HG03521 (cell line): ENCODE measurements around the gene ALDH1B1.
"Not testable (repeated sequence)": the region's sequence is repeated elsewhere in the genome, so short reads cannot be mapped to it uniquely, and the experiment has no call there.

Source experiments
- ATAC-seq: cut with Tn5 transposase; IDR thresholded peaks from one replicate; pipeline ENCODE4 v1.9.1; 2021; ENCODE audit warnings: mild to moderate bottlenecking, moderate library complexity; ENCODE audit not compliant: unreplicated experiment

The ALDH1B1 gene

DNA sequence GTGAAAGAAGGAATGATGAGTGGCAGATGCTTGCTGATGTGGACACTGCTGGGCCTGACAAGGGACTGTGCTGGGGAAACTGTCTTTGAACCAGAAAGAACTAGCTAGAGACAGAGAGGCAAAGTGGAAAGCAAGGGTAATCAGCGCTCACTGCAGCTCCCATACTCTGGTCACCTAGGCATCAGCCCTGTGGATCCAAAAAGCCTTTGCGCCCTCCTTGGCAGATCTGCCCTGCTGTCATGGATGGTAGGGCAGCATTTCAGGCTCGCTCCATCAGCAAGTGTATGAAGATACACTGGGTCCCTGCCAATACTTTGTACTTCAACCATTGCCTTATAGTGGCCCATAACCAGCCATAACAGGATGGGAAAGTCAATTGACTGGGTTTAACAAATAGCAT, 6.6 kb upstream of the ALDH1B1 start:
- no peak for ATAC-seq

DNA sequence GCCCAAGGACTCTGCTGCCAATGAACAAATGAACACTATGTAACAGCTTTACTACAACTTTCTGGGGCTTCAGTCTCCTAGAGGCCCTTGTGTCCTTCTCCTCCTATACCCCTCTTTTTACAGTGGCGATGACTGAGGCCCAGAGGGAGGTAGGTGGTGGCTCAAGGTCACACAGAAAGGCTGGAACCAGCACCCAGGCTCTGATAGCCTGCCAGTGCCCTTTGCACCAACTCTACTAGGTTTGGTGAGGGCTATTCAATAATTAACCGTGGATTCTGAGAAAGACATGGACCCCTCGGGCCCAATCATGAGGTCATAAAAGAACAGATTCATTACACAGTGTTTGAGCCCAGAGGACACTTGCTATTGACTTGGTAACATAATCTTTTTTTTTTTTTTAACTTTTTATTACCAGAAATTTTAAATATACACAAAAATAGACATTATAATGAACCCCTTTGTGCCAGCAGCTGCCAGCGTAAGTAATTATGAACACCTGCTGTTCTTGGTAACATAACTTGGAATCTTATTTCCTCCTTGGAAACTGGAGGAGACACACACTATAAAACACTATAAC, 6.1 kb upstream of the ALDH1B1 start:
- ATAC-seq, result no peak

DNA sequence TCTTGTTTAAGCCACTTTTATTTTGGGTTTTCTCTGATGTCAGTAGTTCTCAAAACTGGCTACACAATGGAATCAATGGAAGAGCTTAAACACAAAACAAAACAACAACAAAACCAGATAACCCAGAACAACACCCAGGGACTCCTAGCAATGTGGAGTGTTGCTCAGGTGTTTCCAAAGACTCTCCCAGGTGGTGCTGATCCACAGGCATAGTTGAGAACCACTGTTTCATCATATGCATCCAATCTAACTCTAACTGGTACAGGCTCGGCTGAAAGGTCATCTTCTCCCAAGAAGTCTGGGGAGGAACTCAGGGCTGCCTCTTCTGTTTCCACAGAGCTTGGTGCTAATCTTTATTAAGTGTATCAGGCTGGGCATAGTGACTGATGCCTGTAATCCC, 5.4 kb upstream of the ALDH1B1 start:
- no peak for ATAC-seq

DNA sequence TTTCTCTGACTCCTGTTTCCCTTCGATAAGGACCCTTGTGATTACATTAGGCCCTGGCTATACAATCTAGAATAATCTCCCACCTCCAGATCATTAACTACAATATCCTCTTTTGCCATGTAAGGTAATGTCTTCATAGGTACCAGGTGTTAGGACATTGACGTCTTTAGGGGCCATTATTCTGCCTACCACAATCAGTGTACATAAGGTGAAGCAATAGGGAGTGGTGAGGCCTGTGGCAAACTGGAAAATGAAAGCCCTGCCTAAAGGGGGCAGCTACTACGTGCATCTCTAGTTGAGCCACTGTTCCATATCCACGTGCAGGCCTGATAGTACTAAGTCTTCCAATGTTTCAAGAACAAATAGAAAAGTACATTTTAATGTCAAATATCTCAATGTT, 4.8 kb upstream of the ALDH1B1 start:
- no peak for ATAC-seq

DNA sequence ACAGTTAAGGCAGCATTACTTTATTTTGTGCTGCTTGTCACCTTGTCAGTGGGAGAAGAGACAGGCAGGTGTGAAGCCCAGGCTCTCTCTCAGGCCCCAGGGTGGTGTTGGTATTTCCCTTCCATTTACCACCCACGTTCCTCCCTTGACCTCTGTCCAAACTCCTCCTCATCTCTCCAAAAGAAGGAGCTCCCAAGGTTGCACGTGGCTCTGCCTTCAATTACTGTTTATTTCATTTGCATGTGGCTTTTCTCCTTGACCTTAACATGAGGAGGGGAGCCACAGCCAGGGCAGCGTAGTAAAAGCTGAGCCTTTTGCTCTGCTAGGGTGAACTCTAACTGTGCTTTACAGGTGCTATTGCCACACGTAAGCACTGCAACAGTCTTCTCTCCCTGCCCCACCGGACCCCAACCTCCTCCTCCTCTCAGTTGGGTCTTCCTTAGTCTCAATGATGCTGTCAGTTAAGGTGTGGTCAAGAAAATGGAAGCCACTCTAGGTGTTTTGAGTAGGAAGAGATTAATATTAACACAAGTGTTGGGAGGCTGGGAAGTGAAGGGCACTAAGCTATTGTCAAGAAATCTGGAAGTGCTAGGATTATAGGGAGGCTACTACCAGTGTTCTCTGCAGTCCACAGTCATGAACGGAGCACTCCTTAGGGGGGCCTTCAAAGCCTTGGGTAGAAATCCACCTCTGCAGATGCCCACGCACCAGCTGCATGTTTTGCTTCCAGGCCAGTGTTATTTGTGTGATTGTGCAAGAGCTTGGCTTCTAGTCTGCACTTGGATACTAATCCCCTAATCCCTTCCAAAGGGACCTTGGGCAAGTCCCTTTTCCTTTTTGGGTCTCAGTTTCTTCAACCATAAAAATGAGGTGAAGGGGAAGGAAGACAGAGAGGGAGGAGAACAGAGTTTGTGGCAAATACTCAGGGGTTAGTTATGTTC, 3.9 kb upstream of the ALDH1B1 start:
- ATAC-seq, result no peak

DNA sequence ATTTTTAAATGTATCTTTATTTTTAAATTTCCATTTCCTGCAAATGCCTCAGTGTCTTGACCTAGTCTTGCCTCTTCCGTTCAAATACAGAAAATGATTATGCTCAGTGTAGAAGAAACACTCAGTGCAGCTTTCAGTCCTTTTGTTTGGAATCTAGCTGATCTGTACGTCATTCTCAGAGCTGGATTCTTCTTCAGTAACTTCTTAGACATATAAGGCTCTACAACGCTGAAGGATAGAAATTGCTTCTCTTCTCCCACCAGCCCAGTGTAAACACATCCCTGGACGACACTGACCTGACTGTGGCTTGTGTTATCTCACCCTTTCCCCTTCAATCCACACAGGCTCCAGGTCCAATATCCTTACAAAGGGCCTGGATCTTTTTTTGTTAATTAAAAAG, 3.2 kb upstream of the ALDH1B1 start:
- no peak for ATAC-seq

DNA sequence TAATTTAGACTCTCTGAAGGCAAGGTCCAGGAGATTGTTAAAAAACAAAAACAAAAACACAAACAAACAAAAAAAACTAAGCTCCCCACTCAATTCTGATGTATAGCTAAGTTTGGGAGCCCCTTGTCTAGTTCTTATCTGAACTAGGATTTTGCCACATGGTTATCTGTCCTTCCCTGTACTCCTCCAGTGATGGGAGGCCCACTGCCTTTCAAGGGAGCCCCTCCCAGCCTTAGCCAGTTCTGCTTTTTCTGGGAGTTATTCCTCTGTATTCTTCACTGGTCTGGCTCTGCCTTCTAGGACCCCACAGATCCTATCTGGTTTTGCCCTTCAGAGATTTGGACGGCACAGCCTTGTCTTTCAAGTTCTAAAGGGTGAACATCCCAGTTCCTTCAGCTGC, 2.1 kb upstream of the ALDH1B1 start:
- no peak for ATAC-seq

DNA sequence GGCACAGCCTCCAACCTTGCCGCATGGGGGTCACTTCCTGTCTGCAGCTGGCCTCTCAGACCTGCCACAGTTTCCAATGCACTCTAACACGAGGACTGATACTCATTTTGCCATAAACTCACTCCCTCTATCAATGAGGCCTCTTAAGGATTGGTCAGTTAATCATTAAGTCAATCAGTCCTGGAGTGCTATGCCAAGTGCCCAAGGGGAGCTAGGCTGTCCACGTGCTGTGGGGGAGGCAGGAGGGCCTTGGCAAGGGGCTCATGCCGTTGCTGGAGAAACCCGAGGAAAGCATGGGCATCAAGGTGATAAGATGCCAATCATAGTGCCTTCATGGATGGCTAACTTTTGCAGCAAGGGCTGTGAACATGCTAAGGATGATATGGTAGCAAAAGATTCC, 1.7 kb upstream of the ALDH1B1 start:
- no peak for ATAC-seq

DNA sequence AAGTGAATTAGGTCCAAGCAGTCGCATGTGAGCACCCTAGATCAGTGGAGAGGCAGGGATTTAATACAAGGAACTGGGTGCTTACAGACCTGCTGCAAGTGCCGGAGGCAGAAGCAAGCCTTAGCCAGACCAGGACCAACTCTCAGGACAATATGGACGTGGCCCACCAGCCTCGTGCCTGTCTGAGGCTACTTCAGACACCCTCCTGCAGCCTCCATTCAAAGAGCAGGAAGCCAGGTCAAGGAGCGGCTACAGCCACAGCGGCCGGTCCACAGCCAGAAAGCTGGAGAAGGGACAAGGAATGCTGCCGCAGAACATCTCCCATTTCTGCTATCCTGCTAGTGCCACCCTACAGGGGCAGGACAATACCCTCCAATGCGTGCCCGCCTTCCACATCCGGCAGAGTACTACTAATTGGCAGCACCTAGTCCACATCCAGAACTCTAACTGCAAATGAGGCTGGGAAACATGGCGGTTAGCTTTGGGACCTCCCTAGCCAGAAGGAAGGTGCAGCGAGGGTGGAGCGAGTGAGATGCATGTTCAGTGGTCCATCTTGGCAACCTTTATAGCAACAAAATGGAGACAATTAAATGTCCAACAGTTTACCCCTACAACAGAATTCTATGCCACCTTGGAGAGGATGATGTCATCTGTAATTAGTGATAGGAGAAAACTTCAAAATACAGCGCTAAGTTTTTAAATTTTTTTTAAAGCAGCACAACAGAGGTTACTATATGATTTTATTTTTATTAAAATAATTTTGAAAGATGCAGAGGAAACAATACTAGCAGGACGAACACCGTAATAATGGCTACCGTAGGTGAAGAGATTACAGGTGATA, 1.0 kb upstream of the ALDH1B1 start:
- no peak for ATAC-seq

DNA sequence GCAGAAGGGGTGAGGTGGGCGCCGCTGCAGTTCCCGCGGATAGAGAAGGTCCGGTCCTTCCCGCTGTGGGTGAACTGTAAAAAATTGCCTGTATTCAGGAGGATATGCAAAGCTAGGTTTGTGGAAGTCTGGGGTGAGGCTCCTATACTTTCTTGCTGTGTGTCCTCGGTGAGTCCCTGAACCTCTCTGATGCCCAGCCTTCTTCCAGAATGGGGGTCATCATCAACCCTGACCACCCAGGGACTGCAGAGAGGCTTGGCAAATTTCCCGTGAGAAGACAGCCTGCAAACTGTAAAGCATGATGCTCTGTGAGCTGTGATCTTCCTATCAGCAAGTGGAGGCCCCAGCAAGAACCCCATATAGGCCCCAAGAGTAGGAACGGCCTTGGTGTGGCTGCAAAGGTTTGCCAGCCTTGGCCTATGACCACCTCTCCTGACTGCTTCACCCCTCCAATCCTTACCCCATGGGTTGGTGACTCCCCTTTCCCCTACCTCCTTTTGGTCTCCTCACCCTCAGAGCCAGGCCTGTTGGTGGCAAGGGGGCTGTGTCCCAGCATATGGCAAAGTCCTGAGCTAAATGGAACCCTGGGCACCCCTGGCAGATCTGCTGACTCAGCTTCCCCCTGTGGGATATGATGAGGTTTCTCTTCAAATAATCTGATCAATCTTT, 760 bp downstream of the ALDH1B1 start:
- peak; percentile 3 for ATAC-seq

DNA sequence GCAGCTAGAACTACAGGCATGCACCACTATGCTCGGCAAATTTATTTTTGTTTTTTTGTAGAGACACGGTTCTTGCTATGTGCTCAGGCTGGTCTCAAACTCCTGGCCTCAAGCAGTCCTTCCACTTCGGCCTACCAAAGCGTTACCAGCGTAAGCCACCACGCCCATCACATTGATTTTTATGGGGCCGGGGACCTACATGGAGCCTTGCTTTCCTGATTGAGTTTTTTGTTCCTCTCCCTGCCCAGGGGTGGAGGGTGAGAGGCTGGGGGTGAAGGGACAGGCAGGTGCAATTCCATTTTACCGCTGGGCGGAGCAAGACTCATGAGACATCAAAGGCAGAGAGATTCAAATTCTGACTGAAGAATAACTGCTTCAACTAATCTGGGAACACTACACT, 1.9 kb downstream of the ALDH1B1 start:
- no peak for ATAC-seq

DNA sequence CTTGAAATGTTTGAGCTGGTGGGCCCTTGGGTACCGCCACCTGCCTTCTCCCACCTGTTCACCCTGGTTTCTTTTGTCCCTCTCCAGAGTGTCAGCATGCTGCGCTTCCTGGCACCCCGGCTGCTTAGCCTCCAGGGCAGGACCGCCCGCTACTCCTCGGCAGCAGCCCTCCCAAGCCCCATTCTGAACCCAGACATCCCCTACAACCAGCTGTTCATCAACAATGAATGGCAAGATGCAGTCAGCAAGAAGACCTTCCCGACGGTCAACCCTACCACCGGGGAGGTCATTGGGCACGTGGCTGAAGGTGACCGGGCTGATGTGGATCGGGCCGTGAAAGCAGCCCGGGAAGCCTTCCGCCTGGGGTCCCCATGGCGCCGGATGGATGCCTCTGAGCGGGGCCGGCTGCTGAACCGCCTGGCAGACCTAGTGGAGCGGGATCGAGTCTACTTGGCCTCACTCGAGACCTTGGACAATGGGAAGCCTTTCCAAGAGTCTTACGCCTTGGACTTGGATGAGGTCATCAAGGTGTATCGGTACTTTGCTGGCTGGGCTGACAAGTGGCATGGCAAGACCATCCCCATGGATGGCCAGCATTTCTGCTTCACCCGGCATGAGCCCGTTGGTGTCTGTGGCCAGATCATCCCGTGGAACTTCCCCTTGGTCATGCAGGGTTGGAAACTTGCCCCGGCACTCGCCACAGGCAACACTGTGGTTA, 3.3 kb downstream of the ALDH1B1 start:
- no peak for ATAC-seq

DNA sequence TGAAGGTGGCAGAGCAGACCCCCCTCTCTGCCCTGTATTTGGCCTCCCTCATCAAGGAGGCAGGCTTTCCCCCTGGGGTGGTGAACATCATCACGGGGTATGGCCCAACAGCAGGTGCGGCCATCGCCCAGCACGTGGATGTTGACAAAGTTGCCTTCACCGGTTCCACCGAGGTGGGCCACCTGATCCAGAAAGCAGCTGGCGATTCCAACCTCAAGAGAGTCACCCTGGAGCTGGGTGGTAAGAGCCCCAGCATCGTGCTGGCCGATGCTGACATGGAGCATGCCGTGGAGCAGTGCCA, 3.8 kb downstream of the ALDH1B1 start:
- ATAC-seq, result no peak

DNA sequence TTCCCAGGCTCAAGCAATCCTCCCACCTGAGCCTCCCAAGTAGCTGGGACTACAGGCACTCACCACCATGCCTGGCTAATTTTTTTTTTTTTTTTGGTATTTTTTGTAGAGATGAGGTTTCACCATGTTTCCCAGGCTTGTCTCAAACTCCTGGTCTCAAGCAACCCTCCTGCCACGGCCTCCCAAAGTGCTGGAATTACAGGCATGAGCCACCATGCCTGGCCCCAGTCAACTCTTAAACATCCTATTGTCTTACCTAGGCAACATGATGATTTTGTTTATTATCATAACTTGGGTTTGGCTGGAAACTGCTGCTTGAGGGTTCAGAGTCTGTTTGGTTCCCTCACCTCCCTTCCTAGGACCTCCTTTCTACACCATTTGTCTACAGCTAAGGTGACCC, 6.7 kb downstream of the ALDH1B1 start:
- ATAC-seq, result not testable (repeated sequence)

DNA sequence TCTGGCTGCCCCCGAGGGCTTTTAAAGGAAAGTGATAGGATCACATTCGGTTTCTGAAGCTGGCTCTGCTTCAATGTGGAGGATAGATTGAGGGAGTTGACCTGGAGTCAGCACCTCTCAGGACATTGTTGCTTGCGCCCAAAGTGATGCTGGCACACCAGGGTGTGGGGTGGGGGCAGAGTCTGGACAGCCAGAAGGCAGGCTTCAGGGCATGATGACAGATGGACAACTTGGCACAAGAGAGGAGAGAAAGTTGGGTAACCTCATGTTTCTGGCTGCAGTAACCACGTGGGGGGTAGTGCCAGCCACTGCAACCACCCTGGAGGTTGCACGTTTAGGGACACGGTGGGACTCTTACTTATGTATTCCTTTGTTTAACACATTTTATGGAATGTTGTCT, 9.5 kb downstream of the ALDH1B1 start:
- ATAC-seq, result no peak

DNA sequence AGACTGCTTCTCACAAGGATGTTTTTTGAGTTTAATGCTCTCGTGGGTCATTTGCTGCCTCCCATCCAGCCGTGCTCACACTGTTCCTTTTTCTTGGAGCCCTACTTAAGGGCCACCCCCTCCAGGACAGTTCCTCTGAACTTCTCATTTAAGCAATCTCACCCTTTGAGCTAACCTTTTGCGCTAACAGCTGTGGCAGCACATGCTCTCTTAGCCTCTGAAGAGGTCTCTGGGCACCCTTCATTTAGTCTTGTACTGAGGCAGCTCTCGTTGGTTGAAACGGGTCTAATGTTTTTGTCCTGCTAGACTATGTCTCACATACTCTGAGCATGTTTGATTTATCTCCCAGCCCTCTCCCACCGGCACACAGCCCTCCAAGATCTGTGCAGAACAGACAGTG, 11.8 kb downstream of the ALDH1B1 start:
- no peak for ATAC-seq

DNA sequence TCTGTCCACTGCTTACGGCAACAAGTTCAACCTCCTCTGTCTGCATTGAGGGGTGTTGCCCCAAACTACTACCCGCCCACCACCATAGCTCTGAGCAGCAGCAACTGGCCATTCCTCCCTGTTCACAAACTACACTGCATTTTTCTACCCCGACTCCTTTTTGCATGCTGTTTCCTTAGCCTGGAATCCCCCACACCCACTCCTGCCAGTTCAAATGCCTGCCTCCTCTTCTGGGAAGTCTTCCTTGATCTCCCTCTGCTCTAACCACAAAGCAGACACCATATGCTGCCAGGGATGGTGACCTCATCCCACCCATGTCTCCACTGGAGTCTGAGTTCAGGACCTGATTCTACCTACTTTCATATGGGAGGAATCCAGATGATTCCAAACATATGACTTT, 13.3 kb downstream of the ALDH1B1 start:
- no peak for ATAC-seq

DNA sequence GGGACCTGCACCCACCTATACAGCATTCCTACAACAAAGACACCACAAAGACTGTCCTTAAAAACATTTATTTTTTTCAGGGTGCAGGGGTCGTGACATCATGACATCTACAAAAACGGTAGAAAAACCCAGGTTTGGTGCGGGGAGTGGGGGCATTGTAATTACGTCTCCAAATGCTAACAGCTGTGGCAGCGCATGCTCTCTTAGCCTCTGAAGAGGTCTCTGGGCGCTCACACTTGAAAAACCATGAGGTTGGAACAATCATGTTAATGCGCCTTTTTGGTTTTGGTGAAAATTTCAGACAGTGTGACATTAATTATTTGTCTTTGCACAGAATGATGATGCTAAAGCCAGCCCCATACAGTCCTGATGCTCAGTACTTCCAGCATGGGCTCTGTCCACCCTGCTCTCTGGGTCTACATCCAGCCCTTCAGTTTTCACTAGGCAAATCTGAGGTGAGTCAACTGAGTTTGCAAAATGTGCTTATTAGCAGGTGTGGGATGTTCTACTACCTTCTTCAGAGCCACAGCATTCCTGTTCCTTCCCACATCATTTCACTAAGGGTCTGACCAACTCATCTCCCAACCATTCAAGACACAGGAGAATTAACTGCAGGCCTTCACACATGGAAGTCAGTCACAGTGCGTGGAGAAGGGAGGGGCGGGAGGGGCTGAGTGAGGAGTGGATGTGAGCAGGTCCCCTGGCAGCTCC, 14.1 kb downstream of the ALDH1B1 start:
- no peak for ATAC-seq

DNA sequence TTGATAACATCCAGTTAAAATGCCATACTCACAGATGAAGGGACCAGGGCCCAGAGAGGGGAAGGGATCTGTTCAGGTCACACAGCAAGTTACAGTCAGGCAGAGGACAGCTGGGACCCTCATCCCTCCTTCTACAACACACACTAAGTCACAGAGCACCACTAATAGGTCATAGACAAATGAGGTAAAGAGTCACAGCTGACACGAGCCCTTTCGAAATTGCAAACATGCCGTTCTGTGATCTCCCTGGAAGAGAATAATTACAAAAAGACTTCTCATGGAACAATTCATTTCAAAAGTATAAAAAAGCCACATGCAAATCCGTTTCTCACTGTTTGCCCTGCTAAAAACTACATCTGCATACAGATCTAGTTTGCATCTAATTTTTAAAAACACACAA, 16.2 kb downstream of the ALDH1B1 start:
- no peak for ATAC-seq

DNA sequence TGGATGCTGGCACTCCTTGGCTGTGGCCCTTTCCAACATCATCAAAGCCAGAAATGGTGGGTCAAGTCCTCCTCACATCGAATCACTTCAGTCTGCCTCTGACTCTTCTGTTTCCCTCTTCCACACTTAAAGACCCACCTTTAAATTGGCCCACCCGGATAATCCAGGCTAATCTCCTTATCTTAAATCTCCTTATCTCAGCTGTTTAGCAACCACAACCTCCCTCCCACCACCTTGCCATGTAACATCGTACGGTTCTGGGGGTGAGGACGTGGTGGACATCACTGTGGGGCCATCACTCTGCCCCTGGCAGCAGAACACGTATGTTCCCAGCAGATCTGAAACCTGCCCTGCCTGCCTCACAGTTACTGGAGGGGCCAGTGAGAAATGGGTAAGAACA, 20.2 kb downstream of the ALDH1B1 start:
- ATAC-seq, result no peak
